NCI-H2227 treated with DMSO at 0.1 percent for 48 hours (cell line): Measurements from ENCODE around the gene ASB2.

Experiments used
- DNase-seq: peaks from one replicate; lab custom pipeline; 2025; lab: John Stamatoyannopoulos, UW

The ASB2 gene

DNA sequence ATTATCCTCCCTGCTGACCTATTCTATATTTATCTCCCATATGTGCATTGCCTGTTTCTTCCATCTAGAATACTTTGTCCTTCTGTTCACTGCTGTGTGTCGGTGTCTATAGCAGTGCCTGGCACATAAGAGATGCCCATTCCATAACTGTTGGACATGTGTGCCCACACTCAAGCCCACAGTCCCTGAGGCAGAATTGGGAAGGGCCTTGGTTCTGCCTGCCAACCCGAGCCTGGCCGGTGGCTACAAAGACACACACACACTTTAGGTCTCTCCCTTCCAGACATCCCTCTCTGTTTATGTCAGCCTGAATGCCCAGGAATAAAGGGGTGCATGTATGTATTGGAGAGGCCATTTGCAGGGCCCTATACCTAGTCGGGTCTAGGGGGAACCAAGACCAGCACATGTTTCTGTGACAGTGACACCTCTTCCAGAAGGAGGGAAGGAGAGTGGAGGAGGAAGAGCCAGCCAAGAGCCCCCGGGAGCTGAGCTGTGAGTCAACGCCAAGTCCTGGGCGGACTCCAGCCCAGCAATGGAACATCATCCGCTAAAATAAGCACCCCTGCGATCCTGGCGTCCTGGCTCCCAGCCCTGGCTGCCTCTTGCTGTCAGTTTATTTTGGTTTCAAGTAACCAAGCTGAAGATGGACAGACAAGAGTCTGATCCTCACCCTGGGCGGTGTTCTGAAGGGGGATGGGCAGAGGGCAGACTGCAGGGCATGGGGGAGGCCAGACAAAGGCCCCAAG is 4.3 kb upstream of the ASB2 start:
- DNase-seq, result no peak

DNA sequence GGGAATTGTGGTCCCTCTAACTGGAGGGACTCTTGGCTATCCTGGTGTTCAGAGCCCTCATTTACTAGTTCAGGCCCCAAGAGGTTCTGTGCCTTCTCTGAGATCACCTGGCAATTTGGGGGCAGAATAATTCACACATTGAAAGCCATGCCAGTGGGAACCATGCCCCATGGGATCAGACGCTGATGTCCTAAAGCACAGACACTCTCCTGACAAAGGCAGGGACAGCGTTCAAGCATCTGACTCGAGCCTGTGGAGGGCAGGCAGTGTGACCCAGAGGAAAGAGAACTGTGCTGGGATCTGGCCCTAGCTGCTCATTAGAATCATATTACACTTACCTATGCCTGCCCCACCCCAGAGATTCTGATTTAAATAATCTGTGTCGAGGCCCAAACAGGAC is 2.4 kb upstream of the ASB2 start:
- DNase-seq, result no peak

DNA sequence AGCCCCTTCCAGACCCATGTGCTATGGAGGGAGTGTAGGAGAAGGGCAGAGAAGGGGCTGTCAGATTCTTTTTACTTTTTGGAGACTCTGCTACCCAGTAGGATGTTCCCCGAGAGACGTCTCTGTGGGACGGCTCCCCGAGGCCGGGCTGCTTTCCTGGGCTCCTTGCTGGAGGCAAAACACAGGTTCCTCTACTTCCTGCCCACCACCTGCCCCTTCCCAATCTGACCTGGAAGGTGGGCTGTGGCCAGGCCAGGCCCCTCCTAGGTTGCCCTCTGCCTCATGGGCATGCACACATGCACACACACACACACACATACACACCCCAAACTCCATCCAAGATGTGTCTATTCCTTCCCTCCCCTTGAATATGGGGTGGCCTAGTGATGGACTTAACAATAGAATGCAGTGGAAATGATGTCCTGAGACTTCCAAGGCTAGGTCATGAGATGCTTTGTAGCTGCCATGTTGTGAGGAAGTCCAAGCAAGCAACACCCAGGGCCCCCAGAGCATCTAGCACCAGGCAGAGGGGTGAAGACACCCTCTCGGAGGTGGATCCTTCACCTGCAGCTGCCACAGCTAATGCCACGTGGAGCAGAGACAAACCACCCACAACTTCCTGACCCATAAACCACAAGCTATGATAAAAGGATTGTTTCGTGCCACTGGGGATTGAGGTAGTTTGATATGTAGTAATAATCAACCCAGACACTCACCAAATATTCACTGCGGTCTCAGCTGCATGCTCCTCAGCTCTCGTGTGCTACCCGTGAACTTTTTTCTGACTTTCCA is 1.6 kb upstream of the ASB2 start:
- DNase-seq, result no peak

DNA sequence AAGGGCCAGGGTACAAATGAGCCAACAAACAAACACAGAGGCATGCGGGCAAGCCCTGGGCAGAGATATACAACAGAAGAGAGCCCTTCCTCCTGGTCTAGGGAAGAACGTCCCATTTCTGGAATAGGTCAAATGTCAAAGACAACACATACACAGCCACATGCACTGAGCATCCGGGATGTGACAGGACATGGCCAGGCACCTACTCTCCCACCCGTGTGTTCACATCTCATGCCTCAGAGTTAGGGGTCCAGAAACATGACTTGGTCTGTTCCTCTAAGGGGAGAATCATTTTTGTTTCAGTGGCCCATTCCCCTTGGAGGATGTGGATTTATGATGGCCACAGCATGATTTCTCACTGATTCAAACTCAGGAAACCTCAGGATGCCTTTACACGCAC is 801 bp upstream of the ASB2 start:
- DNase-seq, result no peak

- no peak for DNase-seq
These were observed 436 bp downstream of the ASB2 start for GRCh38 chr14:93975791-93976476.

DNA sequence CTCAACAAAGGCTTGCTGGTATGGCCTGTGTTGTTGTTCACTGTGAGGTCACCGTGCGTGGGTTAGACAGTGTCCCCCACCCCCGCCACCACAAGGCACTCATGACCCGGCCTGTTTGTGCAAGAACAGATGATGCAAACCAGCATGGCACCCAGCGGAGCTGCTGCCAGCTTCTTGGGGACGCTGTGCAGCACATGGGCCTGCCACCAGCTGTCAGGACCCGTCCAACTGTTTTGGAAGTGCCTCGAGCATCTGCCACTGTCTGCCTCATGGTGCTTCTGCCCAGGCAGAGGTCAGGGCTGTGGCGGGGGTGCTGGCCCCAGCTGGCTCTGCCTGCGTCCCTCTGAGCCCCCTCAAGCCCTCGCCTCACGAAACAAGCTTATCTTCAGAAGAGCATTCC is 1.5 kb downstream of the ASB2 start:
- DNase-seq, result no peak

- no peak for DNase-seq
These were observed 2.1 kb downstream of the ASB2 start for GRCh38 chr14:93974299-93974698.

DNA sequence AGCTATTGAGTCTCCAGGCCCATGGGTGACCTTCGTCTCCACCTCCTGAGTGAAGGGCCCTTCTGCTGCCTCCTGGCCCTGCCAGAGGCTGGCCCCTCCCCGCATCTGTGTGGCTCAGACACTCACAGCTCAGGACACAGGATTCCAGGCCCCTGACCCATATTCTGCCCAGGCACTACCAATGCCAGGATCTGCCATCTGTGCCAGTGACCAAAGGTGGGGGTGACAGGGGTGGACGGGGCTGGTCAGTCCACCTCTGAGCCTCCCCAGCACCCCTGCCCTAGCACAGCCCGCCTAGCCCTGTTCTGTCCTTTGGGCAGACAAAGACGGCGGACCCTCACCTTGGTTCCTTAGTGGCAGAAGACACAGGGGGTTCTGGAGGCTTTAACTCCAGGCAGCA is 2.8 kb downstream of the ASB2 start:
- no peak for DNase-seq

- DNase-seq, result no peak
These were observed 3.7 kb downstream of the ASB2 start for GRCh38 chr14:93972618-93973205.

GRCh38 chr14:93971635-93972027 is 4.7 kb downstream of the ASB2 start:
- no peak for DNase-seq

DNA sequence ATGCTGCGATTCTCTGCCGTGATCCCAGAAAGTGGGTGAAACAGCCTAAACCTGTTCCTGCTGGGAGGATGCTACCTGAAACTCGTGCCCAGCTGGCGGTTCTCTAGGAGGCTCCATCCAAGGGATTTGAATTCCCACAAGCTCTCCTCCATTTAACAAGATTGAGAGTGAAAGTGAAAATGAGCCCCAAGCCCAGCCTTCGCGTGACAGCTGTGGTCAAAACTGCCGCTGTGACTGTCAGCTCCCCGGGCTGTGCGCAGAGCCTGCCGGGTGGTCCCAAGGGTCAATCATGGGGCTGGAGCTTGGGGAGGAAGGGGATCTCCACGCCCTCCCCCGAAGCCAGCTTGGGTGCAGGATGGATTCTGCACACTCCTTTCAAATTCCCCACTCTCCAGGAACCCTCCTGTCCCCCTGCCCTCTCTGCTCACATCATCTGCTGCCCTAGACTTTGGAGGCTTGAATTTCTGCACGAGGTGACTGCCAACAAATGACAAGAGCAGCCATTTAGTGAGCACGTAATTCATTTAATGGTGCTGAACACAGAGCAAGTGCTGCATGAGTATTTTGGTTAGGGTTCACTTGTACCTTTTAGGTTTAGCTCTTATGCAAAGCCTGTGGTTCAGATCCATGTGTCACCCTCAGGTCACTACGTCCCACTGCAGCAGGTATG is 5.3 kb downstream of the ASB2 start:
- no peak for DNase-seq

- DNase-seq, result no peak
These were observed 5.8 kb downstream of the ASB2 start for GRCh38 chr14:93970585-93970964.

DNA sequence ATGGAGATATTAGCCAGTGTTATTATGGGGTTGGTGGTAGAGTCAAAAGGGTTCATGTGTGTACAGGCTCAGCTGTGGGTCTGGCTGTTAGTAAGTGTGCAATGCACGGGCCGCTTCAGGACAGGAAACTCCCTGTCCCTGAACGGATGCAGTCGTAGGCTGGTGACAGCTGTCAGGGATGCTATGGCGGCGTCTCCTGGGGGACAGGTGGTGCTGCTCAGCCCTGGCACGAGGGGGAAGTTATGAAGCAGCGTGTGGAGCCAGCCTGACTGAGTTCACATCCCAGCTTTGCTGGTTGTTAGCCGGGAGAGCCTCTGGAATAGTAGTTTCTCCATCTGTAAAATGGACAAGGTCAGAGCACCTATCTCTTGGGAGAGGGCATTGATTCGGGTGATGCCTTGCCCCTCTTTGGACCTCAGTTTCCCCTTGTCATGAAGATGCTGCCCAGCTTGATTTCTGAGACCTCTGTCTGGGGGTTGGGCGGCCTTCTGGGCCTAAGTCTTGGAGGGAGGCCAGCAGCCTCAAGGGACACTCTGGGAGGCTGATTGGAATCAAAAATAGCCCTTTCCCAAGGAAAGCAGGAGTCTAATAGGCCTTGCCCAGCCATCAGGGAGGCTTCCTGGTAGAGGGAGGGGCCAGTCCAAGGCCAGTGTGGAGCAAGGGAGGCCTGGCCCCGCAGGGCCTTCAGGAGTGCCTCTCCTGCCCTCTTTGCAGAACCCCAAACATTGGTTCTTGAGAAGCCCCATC is 7.1 kb downstream of the ASB2 start:
- DNase-seq, result no peak

DNA sequence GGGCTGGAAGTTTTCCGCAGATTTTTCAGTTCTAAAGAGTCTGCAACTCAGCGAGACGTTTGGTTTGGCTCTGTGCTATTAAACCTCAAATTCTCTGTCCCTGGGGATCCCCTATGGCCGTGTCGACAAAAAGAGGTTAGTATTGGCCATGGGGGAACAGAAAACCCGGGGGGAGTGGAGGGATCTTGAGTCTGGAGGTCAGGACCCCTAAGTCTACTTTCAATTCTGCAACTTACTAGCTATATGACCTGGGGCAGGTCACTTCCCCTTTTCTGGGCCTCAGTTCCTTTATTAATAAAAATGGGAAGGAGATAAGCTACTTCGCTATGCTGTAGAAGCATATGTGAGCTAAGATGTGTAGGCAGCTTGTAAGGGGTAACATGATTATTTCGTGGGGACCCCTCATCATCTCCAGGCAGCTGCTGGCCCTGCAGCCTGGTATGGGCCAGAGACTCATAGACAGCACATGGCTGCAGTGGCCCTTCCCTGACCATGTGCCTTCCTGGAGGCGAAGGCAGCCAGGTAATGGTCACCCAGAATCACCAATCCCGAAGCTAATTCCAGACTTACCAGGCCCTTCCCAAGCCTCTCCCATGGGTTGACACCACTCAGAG is 8.6 kb downstream of the ASB2 start:
- no peak for DNase-seq

- no peak for DNase-seq
These were observed 10.4 kb downstream of the ASB2 start for GRCh38 chr14:93965946-93966474.

DNA sequence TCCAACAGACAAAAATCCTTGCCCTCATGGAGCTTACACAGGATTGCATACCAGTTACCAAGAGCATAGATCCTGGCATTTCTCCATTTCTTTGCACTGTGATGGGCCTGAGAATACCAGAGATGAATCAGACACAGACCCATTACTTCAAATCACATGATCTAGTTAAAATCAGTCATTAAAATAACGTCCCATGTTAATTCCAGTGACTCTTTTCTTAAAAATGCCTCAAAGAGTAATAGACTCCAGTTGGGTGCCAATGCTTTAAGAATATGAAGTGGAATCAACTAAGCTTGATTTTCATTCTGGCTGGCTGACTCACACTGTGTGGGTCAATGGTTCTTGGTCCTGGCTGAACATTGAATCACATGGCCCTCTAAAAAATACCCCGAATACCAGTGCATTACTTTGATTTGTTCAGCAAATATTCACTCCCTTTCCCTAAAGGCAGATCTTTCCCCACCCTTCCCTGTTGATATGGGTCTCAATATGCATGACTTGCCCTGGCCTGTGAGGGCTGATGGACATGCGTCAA is 11.0 kb downstream of the ASB2 start:
- DNase-seq, result no peak

DNA sequence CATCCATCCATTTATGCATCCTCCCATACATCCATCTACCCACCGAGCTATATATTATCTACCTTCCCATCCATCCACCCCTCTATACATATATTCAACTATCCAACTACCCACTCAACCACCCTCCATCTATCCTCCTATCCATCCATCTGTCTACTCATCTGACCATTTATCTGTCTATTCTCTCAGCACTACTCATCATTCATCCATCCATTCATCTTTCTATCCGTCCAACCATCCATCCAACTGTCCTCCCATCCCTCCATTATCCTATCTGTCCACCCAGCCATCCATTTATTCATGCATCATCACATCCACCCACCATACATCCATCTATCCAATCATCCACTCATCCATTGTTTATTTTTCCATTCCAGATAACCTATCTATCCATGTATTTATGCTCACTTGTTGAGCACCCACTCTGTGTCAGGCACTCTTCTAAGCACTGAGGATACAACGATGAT is 11.5 kb downstream of the ASB2 start:
- DNase-seq, result no peak

DNA sequence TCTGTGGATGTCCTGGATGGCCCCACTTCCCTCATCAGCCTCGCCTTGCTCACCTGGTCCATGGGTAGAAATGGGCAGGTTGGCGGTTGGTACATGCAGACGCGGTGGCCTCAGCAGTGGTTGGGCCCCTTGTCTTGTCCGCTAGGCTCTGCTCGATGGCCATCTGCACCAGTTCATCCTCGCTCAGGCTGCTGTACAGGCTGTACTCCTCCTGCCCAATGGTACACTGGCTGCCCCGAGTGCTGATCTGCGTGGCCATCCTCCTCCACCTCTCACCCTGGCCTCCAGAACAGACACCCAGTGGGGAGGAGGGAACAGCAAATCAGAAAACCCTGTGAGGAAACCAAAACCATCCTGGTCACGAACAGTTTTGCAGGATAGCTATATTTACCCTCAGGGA is 12.1 kb downstream of the ASB2 start:
- no peak for DNase-seq

GRCh38 chr14:93963692-93964091 is 12.7 kb downstream of the ASB2 start:
- no peak for DNase-seq
